Measurements from ENCODE around the gene SMAP1.

SMAP1 gene

GRCh38 chr6:70667711-70668498 lies at the start of gene SMAP1:
TSS of gene SMAP1 (plus strand) at chr6:70667883. CDS start at chr6:70668024, 141 bp downstream.
- H3K36me3 Mint-ChIP-seq (ENCODE audit: low read depth), result peaks cover 4% of the 10 kb centered on the region
- peak within 1 kb of the TSS; percentile 87 for H3K27ac Mint-ChIP-seq
- peaks cover 58% of the 10 kb centered on the region for H3K4me1 Mint-ChIP-seq (ENCODE audit: low read depth)
- H3K4me3 Mint-ChIP-seq, result peak within 1 kb of the TSS; percentile 88
- peaks cover 6% of the 10 kb centered on the region for H3K9me3 Mint-ChIP-seq
- H3K27me3 Mint-ChIP-seq, result no peaks in the 10 kb centered on the region

GRCh38 chr6:70620746-70621145 lies 46.9 kb upstream of the SMAP1 start:
- Mint-ChIP-seq H3K4me3 (no peak overlapping the region), H3K4me1 (ENCODE audit: low read depth) (no peaks in the 10 kb centered on the region), H3K27ac (no peak overlapping the region), H3K27me3 (no peaks in the 10 kb centered on the region), H3K36me3 (ENCODE audit: low read depth) (no peaks in the 10 kb centered on the region), H3K9me3 (no peaks in the 10 kb centered on the region)

GRCh38 chr6:70622461-70622860 lies 45.2 kb upstream of the SMAP1 start:
- Mint-ChIP-seq H3K27ac (no peak overlapping the region), H3K36me3 (ENCODE audit: low read depth) (no peaks in the 10 kb centered on the region), H3K27me3 (no peaks in the 10 kb centered on the region), H3K4me3 (no peak overlapping the region), H3K4me1 (ENCODE audit: low read depth) (no peaks in the 10 kb centered on the region), H3K9me3 (no peaks in the 10 kb centered on the region)

- H3K9me3 Mint-ChIP-seq, result no peaks in the 10 kb centered on the region
- no peaks in the 10 kb centered on the region for H3K36me3 Mint-ChIP-seq (ENCODE audit: low read depth)
- H3K27ac Mint-ChIP-seq, result no peak overlapping the region
- H3K4me3 Mint-ChIP-seq, result no peak overlapping the region
- H3K27me3 Mint-ChIP-seq, result peaks cover 3% of the 10 kb centered on the region
- no peaks in the 10 kb centered on the region for H3K4me1 Mint-ChIP-seq (ENCODE audit: low read depth)
Measured at GRCh38 chr6:70625436-70625835, 42.2 kb upstream of the SMAP1 start.

- Mint-ChIP-seq H3K36me3 (ENCODE audit: low read depth) (no peaks in the 10 kb centered on the region), H3K9me3 (no peaks in the 10 kb centered on the region), H3K27ac (no peak overlapping the region), H3K4me3 (no peak overlapping the region), H3K27me3 (peaks cover 3% of the 10 kb centered on the region), H3K4me1 (ENCODE audit: low read depth) (no peaks in the 10 kb centered on the region)
Measured at GRCh38 chr6:70627500-70628254, 40.0 kb upstream of the SMAP1 start.

GRCh38 chr6:70629929-70630328 lies 37.8 kb upstream of the SMAP1 start:
- H3K4me1 Mint-ChIP-seq (ENCODE audit: low read depth), result no peaks in the 10 kb centered on the region
- no peaks in the 10 kb centered on the region for H3K9me3 Mint-ChIP-seq
- H3K27ac Mint-ChIP-seq, result no peak overlapping the region
- H3K36me3 Mint-ChIP-seq (ENCODE audit: low read depth), result no peaks in the 10 kb centered on the region
- H3K27me3 Mint-ChIP-seq, result peaks cover 3% of the 10 kb centered on the region
- no peak overlapping the region for H3K4me3 Mint-ChIP-seq

GRCh38 chr6:70633870-70634269 lies 33.8 kb upstream of the SMAP1 start:
- Mint-ChIP-seq H3K27me3 (peaks cover 3% of the 10 kb centered on the region), H3K27ac (no peak overlapping the region), H3K4me1 (ENCODE audit: low read depth) (no peaks in the 10 kb centered on the region), H3K9me3 (no peaks in the 10 kb centered on the region), H3K4me3 (no peak overlapping the region), H3K36me3 (ENCODE audit: low read depth) (no peaks in the 10 kb centered on the region)

- H3K4me1 Mint-ChIP-seq (ENCODE audit: low read depth), result no peaks in the 10 kb centered on the region
- no peaks in the 10 kb centered on the region for H3K27me3 Mint-ChIP-seq
- H3K36me3 Mint-ChIP-seq (ENCODE audit: low read depth), result no peaks in the 10 kb centered on the region
- H3K27ac Mint-ChIP-seq, result no peak overlapping the region
- no peaks in the 10 kb centered on the region for H3K9me3 Mint-ChIP-seq
- no peak overlapping the region for H3K4me3 Mint-ChIP-seq
Measured at GRCh38 chr6:70636596-70636995, 31.1 kb upstream of the SMAP1 start.

- H3K27ac Mint-ChIP-seq, result no peak overlapping the region
- no peak overlapping the region for H3K4me3 Mint-ChIP-seq
- H3K9me3 Mint-ChIP-seq, result no peaks in the 10 kb centered on the region
- H3K4me1 Mint-ChIP-seq (ENCODE audit: low read depth), result no peaks in the 10 kb centered on the region
- no peaks in the 10 kb centered on the region for H3K27me3 Mint-ChIP-seq
- H3K36me3 Mint-ChIP-seq (ENCODE audit: low read depth), result no peaks in the 10 kb centered on the region
Measured at GRCh38 chr6:70638468-70638867, 29.2 kb upstream of the SMAP1 start.

- Mint-ChIP-seq H3K36me3 (ENCODE audit: low read depth) (no peaks in the 10 kb centered on the region), H3K4me3 (no peak overlapping the region), H3K4me1 (ENCODE audit: low read depth) (peaks cover 19% of the 10 kb centered on the region), H3K27ac (peak overlapping the region; percentile 46), H3K9me3 (no peaks in the 10 kb centered on the region), H3K27me3 (no peaks in the 10 kb centered on the region)
Measured at GRCh38 chr6:70651326-70651905, 16.3 kb upstream of the SMAP1 start.

GRCh38 chr6:70652216-70652615 lies 15.5 kb upstream of the SMAP1 start:
- Mint-ChIP-seq H3K4me1 (ENCODE audit: low read depth) (peaks cover 19% of the 10 kb centered on the region), H3K36me3 (ENCODE audit: low read depth) (no peaks in the 10 kb centered on the region), H3K4me3 (no peak overlapping the region), H3K27me3 (no peaks in the 10 kb centered on the region), H3K9me3 (no peaks in the 10 kb centered on the region), H3K27ac (no peak overlapping the region)

- Mint-ChIP-seq H3K4me3 (no peak overlapping the region), H3K9me3 (no peaks in the 10 kb centered on the region), H3K36me3 (ENCODE audit: low read depth) (no peaks in the 10 kb centered on the region), H3K27me3 (peaks cover 10% of the 10 kb centered on the region), H3K27ac (no peak overlapping the region), H3K4me1 (ENCODE audit: low read depth) (no peaks in the 10 kb centered on the region)
Measured at GRCh38 chr6:70657706-70658105, 10.0 kb upstream of the SMAP1 start.

GRCh38 chr6:70663881-70664466 lies 3.7 kb upstream of the SMAP1 start:
- peaks cover 6% of the 10 kb centered on the region for H3K9me3 Mint-ChIP-seq
- peaks cover 10% of the 10 kb centered on the region for H3K27me3 Mint-ChIP-seq
- H3K27ac Mint-ChIP-seq, result no peak overlapping the region
- H3K4me3 Mint-ChIP-seq, result no peak overlapping the region
- no peaks in the 10 kb centered on the region for H3K36me3 Mint-ChIP-seq (ENCODE audit: low read depth)
- H3K4me1 Mint-ChIP-seq (ENCODE audit: low read depth), result peaks cover 19% of the 10 kb centered on the region

GRCh38 chr6:70666706-70667105 lies 977 bp upstream of the SMAP1 start:
- Mint-ChIP-seq H3K36me3 (ENCODE audit: low read depth) (peaks cover 4% of the 10 kb centered on the region), H3K27me3 (peaks cover 4% of the 10 kb centered on the region), H3K27ac (peak overlapping the region; percentile 87), H3K4me1 (ENCODE audit: low read depth) (peaks cover 46% of the 10 kb centered on the region), H3K9me3 (peaks cover 6% of the 10 kb centered on the region), H3K4me3 (peak overlapping the region; percentile 88)

- Mint-ChIP-seq H3K27ac (peak overlapping the region; percentile 87), H3K9me3 (peaks cover 6% of the 10 kb centered on the region), H3K36me3 (ENCODE audit: low read depth) (peaks cover 4% of the 10 kb centered on the region), H3K4me3 (peak overlapping the region; percentile 88), H3K27me3 (no peaks in the 10 kb centered on the region), H3K4me1 (ENCODE audit: low read depth) (peaks cover 52% of the 10 kb centered on the region)
Measured at GRCh38 chr6:70667256-70667710, 400 bp upstream of the SMAP1 start.
